Subcutaneous adipose tissue (tissue), 4 donors: ENCODE data around the gene OBI1. TPM values are rescaled to one million over a fixed set of nuclear protein-coding genes. Genes with fewer than 3 reads are reported as not detected.

Experiments used
- CTCF ChIP-seq: fragments of 450-650 bp; IDR thresholded peaks from one replicate; pipeline ENCODE4 v1.5.1; 2016; ENCODE audit warnings: low read depth, mild to moderate bottlenecking, control low read depth, antibody characterized with exemption, moderate library complexity
- total RNA-seq, 4 donors: library from RNA; depleted of rRNA; stranded (reverse); fragments of >200 nt; gene quantifications; one replicate each; pipeline ENCODE4 v1.1.0, GENCODE V29; 2016

OBI1 gene
- total RNA-seq, 4 donors from 2014 or later: 10.6 to 11.6 (median 11.2) TPM

GRCh38 chr13:78680115-78680561 is 21.2 kb upstream of the OBI1 start:
- no peak for TF ChIP-seq CTCF

- TF ChIP-seq CTCF: no peak
Observed at GRCh38 chr13:78679329-78679728, 20.4 kb upstream of the OBI1 start.

- TF ChIP-seq CTCF: no peak
Observed at GRCh38 chr13:78675112-78675511, 16.2 kb upstream of the OBI1 start.

- TF ChIP-seq CTCF: no peak
Observed at GRCh38 chr13:78674638-78675037, 15.7 kb upstream of the OBI1 start.

GRCh38 chr13:78662467-78662866 is 3.5 kb upstream of the OBI1 start:
- no peak for TF ChIP-seq CTCF

GRCh38 chr13:78660495-78660857 is 1.5 kb upstream of the OBI1 start:
- no peak for TF ChIP-seq CTCF

- no peak for TF ChIP-seq CTCF
Observed at GRCh38 chr13:78659732-78660494, 958 bp upstream of the OBI1 start.
